Activated CD8-positive, alpha-beta memory T cell treated with anti-CD3 and anti-CD28 coated beads, Interleukin-2, amount 50 U/mL, for 4 hours (primary cell): ENCODE data around the gene CYB561A3.

ENCODE experiments used
- DNase-seq: peaks from one replicate; pipeline ENCODE4 v3.0.0-alpha.2; 2020

CYB561A3 gene

DNA sequence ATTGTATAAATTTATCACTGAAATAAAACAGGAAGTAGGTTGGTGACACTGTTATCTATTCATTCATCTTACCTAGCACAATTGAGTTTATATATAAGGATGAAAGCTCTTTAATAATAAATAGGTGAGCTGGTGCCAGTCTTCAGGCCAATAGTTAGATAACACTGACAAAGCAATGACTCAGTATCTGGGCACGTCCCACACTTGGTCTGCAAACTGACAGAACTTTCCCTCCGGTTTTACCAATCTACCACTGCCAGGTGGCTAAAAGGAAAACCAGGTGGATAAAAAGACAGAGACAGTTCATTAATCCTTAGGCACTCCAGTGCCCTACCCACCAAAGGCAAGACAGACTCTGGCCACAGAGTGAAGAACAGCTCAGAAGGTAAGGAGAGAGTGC, 46.4 kb downstream of the CYB561A3 start:
- no peak for DNase-seq

DNA sequence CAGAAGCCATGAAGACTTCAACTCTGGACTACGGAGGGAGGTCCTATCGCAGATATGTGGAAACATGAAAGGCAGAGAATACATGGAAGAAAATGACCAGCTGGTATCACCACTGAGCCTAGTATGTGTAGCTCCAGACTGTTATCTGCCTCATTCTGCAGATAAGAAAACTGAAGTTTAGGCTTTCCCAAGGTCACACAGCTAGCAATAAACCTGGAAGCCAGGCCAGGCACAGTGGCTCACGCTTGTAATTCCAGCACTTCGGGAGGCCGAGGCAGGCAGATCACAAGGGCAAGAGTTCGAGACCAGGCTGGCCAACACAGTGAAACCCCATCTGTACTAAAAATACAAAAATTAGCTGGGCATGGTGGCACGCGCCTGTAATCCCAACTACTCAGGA, 50.9 kb downstream of the CYB561A3 start:
- DNase-seq: no peak

DNA sequence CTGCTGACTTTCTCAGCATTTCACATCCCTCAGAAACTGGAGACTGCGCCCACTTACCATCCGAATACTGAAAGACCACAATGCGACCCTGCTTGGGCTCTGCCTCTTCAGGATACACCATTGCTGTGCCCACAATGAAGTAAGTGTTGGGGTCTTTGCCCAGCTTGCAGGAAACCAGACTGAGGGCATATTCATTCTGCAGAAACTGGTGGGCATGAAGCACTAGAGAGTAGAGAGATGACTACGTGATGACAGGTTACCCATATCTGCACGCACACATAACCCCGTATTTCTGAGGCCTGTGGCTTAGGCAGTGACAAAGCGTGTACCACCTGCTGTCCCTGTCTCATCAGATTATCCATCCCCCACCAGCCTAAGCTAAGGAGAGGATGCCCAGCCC, 51.9 kb downstream of the CYB561A3 start:
- no peak for DNase-seq

DNA sequence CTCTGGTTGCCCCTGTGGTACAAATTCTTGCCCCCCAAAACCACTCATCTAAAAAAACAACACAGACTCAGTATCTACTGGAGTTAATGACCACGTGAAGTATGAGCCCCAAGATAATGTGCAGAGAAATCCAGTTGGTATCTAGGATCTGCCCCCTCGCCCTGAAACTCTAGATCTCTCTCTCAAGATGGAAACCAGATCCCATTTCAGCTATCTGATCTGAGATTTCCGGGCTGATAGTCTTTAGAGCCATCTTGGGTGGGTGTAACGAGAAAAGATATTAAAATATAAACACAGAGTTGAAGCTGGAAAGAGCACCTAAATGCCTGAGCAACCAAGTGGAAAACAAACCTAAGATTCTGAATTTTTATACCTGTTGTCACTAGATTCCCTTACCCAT, 52.5 kb downstream of the CYB561A3 start:
- no peak for DNase-seq

DNA sequence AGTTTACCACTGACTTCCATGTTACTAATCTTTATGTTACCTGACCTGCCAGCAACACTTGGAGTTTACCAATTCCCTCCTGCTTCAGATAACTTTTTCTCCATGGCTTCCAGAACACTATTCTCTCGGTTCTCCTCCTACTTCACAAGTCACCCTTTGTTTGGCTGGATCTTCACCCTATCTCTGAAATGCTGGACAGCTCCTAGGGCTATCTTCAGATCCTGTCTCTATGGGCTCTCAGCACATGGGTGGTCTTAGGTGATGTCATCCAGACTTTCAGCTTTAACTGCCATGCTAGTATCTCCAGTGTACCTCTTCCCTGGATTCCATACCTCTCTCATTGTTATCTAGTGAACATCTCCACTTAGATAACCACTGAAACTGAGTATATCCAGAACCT, 54.3 kb downstream of the CYB561A3 start:
- DNase-seq: no peak

DNA sequence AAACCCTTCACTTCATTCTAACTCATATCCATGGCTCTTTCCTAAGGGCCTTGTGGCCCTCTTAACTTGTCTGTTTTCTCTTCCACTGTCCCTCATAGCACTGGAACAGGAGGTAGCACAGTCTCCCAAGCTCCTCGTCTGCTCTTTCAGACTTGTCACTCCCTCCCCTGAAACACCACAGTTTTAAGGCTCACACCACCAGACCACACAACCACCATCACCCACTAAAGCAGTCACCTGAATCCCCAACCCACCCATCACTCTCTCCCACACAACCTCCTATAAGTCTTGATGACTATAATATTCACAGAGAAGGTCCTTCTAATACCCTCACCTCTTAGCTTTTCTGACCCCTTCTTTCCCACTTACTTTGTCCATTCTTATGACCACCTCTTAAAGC, 55.5 kb downstream of the CYB561A3 start:
- DNase-seq: no peak

DNA sequence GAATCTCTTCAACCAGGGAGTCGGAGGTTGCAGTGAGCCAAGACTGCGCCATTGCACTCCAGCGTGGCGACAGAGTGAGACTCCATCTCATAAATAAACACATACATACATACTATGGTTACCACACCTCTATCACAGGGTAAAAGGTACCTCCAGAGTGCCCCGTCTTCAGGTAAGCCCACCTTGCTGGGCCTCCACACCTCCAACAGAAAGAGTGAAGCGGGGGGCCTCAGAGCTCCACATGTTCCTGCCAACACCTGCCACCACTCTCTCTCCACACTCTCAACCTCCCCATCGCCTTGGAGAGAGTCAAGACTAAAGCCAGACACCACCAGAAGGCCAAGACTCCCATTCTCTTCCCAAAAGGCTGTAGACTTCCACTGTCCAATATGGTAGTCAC, 56.3 kb downstream of the CYB561A3 start:
- no peak for DNase-seq

DNA sequence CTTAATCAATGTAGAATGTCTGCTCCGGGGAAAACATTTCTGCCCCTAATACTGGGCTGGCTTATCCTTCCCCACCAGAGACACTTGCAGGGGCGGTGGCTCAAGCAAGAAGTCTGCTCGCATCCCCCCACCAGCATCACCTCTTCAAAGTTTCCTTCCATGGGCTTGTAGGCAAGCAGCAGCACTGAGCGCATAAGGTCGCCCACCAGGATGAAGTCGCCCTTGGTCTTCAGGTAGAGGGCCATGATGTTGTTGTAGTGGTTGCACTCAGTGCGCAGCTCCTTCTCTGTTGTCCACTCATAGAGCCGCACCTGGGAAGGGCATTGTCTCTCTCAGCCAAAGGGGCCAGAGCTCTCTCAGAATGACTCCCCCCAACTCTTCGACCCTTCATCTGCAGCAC, 58.0 kb downstream of the CYB561A3 start:
- no peak for DNase-seq

DNA sequence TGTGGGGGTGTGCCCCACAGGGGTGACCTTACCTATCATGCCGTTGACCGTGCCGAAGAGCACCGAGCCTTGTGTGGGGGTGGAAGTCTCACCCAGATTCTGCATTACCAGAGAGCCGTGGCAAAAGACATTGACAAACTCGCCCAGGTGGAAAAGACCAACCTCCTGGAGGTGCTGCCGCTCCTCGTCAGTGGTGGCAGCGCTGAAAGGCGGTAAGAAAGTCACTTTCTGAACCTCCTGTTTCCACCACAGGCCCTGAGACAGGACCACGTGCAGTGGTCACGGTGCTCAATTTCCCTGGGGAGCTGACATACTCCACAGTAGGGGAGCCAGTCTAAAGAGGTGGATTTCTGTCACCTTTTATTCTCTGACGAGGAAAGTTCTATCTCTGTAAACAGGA, 59.1 kb downstream of the CYB561A3 start:
- no peak for DNase-seq
